SU-DHL-6 (cell line): ENCODE results near the gene TMEM74B.

Source experiments
- EZH2phosphoT487 ChIP-seq: fragments of 200-600 bp; sonication (generic), shearing (Covaris generic); conservative IDR thresholded peaks from 2 replicates; pipeline ENCODE4 v1.6.1; 2018; ENCODE audit warnings: mild to moderate bottlenecking, antibody characterized with exemption, low read length, moderate library complexity, mixed read lengths
- TF ChIP-seq, protein P1 (sequence below): fragments of 200-600 bp; sonication (generic); IDR thresholded peaks from one replicate; pipeline ENCODE4 v1.5.1; 2017; ENCODE audit warnings: antibody characterized with exemption, mild to moderate bottlenecking, low read length, moderate library complexity; ENCODE audit not compliant: insufficient read depth, poor library complexity, severe bottlenecking

DNA sequence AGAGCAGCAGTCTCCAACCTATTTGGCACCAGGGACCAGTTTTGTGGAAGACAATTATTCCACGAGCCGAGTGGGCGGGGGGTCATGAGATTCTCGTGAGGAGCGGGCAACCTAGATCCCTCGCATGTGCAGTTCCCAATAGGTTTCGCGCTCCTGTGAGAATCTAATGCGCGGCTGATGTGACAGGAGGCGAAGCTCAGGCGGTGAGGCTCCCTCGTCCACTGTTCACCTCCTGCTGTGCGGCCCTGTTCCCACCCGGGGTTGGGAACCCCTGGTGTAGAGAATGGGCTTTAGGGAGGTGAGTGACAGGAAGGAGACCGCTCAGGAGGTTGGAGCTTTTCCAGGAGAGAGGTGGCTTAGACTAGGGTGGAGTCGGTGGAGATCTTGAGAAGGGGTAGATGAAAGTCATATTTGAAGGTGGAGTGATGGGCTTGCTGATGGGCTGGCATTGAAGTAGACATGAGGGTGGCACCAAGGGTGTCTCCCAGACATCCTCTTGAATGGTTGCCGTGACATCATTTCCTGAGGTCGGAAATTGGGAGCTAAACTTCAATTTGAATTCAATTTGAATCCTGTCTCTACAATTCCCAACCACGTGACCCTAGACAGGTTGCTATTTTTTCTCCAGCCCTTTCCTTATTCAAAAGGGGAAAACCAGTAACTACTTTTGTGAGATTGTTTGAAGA is 39.6 kb upstream of the TMEM74B start:
- TF ChIP-seq, protein P1, sequence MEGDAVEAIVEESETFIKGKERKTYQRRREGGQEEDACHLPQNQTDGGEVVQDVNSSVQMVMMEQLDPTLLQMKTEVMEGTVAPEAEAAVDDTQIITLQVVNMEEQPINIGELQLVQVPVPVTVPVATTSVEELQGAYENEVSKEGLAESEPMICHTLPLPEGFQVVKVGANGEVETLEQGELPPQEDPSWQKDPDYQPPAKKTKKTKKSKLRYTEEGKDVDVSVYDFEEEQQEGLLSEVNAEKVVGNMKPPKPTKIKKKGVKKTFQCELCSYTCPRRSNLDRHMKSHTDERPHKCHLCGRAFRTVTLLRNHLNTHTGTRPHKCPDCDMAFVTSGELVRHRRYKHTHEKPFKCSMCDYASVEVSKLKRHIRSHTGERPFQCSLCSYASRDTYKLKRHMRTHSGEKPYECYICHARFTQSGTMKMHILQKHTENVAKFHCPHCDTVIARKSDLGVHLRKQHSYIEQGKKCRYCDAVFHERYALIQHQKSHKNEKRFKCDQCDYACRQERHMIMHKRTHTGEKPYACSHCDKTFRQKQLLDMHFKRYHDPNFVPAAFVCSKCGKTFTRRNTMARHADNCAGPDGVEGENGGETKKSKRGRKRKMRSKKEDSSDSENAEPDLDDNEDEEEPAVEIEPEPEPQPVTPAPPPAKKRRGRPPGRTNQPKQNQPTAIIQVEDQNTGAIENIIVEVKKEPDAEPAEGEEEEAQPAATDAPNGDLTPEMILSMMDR = no peak
- TF ChIP-seq EZH2phosphoT487 = no peak
